GM19324 (cell line): Measurements from ENCODE around the gene NTN4.
"Not testable (repeated sequence)": the region's sequence is repeated elsewhere in the genome, so short reads cannot be mapped to it uniquely, and the experiment has no call there.

Experiments used
- ATAC-seq: cut with Tn5 transposase; IDR thresholded peaks from one replicate; pipeline ENCODE4 v1.9.1; 2021; ENCODE audit warnings: mild to moderate bottlenecking, moderate library complexity; ENCODE audit not compliant: unreplicated experiment, low FRiP score

NTN4 gene

DNA sequence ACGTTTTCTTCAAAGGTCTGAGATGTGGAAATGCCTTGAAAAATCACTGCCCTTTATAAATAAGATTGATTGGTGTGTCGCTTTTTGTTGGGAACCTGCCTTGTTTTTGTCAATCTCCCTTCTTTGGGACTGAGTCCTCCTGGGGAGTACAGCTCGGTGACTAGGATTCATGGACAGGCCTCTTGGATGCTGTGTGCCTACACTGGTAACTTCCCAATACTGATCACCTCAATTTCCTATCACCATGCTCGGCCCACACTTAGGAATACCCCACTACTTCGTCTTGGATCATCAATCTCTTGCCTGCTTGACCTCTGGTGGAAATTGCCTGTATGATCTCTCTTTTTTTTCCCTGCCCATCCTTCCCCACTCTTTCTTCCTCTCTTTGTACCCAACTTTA lies 34.2 kb downstream of the NTN4 start:
- no peak for ATAC-seq

GRCh38 chr12:95755261-95755865 lies 35.2 kb downstream of the NTN4 start:
- no peak for ATAC-seq

DNA sequence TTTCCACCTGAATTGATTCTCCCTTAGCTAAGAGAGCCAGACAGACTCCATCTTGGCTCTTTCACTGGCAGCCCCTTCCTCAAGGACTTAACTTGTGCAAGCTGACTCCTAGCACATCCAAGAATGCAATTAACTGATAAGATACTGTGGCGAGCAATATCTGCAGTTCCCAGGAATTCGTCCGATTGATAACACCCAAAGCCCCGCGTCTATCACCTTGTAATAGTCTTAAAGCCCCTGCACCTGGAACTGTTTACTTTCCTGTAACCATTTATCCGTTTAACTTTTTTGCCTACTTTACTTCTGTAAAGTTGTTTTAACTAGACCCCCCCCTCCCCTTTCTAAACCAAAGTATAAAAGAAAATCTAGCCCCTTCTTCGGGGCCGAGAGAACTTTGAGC lies 44.5 kb downstream of the NTN4 start:
- not testable (repeated sequence) for ATAC-seq

- no peak for ATAC-seq
Observed at GRCh38 chr12:95742586-95742985, 48.0 kb downstream of the NTN4 start.

DNA sequence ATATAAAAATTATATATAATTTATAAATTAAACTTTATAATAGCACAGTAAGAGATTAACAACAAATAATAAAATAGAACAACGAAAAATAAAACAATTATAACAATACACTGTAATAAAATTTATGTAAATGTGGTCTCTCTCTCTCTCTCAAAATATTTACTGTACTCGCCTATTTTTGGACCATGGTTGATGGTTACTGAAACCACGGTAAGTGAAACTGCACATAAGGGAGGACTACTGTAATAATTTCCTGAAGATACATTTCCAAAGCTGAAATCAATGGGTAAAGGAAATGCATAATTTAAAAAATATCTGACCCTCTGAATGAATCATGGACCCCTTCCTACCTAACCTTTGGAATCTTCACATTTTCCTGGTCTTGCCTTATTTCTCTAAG lies 48.9 kb downstream of the NTN4 start:
- ATAC-seq: no peak

- no peak for ATAC-seq
Observed at GRCh38 chr12:95740751-95741150, 49.8 kb downstream of the NTN4 start.

GRCh38 chr12:95739561-95740313 lies 50.8 kb downstream of the NTN4 start:
- ATAC-seq: no peak

GRCh38 chr12:95738024-95738611 lies 52.4 kb downstream of the NTN4 start:
- no peak for ATAC-seq

DNA sequence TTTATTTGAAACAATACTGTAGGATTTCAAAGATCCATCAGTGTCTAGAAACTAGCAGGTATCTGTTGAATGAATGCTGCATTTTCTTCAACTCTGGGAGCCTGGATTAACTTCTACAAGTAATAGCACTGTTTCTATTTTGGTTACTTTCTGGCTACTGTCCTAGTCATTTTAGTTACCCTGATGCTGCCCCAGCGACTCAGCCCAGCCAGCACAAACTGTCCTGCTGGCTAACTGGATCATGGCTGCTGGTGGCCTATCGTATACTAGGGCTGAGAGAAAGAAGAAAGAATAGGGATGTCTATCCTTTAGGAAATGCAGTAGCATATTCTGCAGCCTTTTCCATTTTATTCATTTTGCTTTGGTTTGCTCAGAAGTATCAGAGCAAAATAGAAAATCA lies 53.9 kb downstream of the NTN4 start:
- no peak for ATAC-seq

- not testable (repeated sequence) for ATAC-seq
Observed at GRCh38 chr12:95735728-95736127, 54.8 kb downstream of the NTN4 start.

DNA sequence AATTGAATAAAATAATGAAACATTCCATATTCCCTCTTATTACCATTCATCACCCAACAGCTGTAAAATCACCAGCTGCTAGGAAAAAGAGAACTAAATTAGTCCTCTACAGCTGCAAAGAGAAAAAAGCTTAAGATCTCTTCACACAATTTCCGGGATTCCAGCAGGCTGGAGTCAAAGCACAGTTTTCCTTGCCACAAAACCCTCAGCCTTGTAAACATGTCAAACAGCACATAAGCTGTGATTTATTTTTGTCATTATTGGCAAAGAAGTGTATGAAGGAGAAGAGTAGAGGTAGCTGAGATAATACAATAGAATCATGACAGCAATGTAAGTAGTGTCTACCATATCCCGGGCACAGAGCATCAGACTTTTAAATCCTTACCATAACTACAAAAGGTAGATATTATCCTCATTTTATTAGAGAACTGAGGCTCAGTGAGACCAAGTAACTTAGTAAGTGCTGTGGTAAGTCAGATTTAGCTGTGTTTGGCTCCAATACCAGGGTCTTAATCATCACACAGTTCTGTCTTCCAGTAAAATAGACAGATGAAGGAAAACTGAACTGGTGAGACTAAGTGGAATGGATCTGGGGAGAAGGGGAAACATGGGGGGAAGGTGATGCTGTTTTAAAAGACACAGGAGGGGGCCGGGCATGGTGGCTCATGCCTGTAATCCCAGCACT lies 57.3 kb downstream of the NTN4 start:
- ATAC-seq: no peak

DNA sequence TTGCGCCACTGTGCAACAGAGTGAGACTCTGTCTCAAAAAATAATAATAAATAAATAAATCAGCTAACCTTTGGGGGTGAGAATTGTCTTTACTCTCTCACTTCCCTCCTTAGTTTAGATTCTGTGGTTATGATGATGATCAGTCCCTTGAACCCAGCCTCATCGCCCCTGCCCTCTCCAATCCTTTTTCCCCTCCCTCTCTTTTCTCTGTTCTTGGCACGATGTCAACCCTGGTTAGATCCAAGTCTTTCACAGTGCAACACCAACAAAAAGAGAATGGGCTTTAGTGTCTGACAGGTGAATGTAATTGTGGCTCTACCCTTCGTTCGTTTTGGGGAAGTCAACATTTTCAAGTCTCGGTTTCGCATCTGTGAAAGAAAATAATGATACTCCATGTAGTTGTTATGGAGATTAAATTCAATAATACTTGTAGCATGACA lies 59.0 kb downstream of the NTN4 start:
- no peak for ATAC-seq

DNA sequence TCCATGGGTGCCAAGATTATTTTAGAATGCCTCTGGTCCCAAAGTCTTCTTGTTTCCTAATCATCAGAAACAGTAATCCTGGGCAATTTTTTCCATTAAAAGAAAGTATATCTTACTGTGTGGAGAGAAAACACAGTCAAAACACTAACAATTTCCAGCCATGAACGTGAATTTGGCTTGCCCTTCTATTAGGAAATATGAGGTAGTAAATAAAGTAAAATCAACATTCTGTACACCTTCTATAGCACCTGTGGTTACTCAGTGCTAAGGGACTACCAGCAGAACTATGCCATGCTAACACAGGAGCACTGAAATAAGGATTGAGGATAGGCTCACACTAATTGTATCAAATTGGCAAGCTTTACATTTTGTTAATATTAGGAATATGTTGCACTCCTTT lies 60.1 kb downstream of the NTN4 start:
- ATAC-seq: no peak

GRCh38 chr12:95726903-95727302 lies 63.7 kb downstream of the NTN4 start:
- no peak for ATAC-seq

- ATAC-seq: no peak
Observed at GRCh38 chr12:95724767-95725166, 65.8 kb downstream of the NTN4 start.

DNA sequence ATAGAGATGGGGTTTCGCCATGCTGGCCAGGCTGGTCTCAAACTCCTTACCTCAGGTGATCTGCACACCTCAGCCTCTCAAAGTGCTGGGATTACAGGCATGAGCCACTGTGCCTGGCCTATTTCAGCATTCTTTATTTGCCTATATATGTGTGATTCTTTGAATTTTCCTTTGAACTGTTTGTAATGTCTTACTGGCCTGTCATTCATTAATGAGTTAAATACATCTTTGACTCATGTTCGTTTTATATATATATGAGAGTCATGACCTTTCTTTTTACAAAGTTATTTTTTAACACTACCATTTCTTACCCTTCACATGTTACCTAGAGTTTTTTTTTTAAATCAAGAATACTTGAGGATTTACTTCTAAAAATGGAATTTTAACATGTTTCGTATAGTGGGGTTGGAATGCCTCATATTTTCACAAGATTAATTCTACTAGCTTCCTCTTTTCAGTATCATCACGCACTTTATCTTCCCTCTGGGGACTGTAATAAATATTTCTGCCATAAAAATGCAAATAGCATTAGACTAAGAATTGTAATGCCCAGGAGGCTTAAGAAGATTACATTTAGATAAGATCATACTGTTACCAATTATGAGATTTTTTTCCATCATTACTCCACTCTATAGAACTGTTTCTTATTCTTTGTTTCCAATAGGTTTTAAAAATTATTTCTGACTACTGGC lies 66.7 kb downstream of the NTN4 start:
- ATAC-seq: no peak

DNA sequence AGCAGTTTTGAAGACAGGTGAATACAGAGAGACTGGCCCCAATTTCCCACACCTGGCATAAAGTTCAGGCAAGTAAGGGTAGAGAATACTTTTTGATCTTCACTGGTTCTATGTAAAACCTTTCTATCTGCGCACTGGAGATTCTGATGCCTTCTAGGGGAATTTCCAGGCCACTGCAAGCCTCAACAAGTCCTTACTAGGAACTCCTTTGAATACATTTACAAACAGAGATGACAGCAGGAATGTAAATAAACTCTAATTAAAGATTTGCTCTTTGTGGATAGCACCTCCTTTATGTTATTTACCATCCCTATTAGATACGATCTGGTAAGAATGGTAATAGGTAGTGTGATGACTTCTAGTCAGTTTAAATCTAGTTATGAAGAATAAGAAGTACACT lies 69.2 kb downstream of the NTN4 start:
- no peak for ATAC-seq

DNA sequence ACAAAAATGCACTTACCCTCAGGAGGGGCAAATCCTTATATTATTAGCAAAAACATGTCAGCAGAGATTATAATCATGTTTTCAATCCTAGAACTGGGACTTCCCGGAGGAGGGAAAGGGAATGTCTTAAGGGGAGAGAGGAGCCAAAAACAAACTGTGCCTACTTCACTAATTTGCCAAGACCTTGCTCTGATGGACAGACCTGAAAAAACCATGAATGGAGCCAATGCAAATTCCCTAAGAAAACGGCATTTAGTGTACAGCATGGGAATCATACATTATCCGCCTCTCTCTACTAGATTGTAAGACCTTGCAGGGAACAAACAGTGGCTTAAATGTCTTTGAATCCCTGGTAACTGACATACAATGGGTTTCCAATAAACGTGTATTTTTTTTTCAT lies 70.4 kb downstream of the NTN4 start:
- ATAC-seq: no peak

DNA sequence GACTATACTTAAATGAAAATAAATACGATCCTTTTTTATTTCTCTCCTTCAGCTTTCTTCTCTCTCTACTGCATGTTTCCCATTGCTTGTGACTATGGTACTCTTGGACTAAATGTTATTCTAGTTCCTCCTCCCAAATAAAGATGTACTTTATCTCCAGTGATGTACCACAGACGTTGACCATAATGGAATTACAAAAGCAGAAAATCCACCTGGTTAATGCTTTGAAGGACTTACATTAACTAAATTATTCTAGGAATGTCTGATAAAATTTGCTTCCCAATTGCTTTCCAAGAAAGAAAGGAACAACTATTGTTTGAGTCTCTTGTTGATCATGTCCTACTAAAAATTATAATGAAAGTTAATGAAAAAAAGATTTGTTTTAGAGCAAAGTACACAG lies 71.8 kb downstream of the NTN4 start:
- no peak for ATAC-seq

DNA sequence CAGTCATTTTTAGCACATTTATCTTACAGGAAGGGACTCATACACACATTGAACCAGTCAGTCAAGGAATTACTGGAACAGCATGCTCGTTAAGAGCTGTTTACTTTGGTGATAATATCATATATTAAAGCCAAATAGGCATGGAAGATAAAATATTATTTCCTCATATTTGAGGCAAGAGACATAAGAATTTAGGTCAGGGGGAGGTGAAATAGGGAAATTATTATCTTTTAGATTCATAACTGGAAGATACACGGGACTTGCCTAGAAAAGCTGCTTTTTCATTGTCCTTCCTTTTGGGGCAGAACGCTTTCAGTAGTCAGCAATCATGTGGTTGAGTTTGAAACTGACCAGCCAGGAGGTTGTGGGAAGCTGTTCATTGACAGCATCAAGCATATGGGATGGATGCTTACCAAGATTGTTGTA lies 72.5 kb downstream of the NTN4 start:
- ATAC-seq: no peak
